ENCODE measurements around the gene TBX18.

- no peak for TF ChIP-seq JUN (CRISPR knock-in tag; IDR thresholded peaks at IDR 0.05)
- TF ChIP-seq ZMAT4 (CRISPR knock-in tag; IDR thresholded peaks at IDR 0.05), result no peak
- no peak for TF ChIP-seq CTCF (IDR thresholded peaks at IDR 0.05)
- TF ChIP-seq AFF4 (CRISPR knock-in tag; IDR thresholded peaks at IDR 0.05; ENCODE audit: borderline replicate concordance), result no peak
- TF ChIP-seq E2F1 (CRISPR knock-in tag; IDR thresholded peaks at IDR 0.05), result no peak
- no peak for TF ChIP-seq TEAD4 (CRISPR knock-in tag; IDR thresholded peaks at IDR 0.05)
- no peak for TF ChIP-seq ETV6 (CRISPR knock-in tag; IDR thresholded peaks at IDR 0.05)
- no peak for TF ChIP-seq SMAD3 (CRISPR knock-in tag; IDR thresholded peaks at IDR 0.05; ENCODE audit: borderline replicate concordance)
- no peak for TF ChIP-seq USF2 (CRISPR knock-in tag; IDR thresholded peaks at IDR 0.05)
- no peak for TF ChIP-seq ATF3 (CRISPR knock-in tag; conservative IDR thresholded peaks at IDR 0.05)
These were observed 6.1 kb upstream of the TBX18 start for GRCh38 chr6:84770521-84770920.

Measured in WTC11 (cell line).